HEK293T (cell line): Measurements from ENCODE around the gene SNAI3.

Experiments used
- CTCF ChIA-PET: fragments of 350-600 bp; formaldehyde crosslinking; extraction: SDS; loops from one replicate; lab custom pipeline; 2021; ENCODE audit warnings: antibody characterized with exemption, inconsistent platforms; lab: Yijun Ruan, JAX
- POLR2A ChIA-PET: fragments of 350-600 bp; formaldehyde crosslinking; extraction: SDS; loops from one replicate; lab custom pipeline; 2020; ENCODE audit warnings: antibody characterized with exemption, inconsistent platforms; lab: Yijun Ruan, JAX
- DNase-seq: peaks from one replicate; pipeline ENCODE4 v3.0.0; 2012; ENCODE audit warnings: mixed read lengths; ENCODE audit errors: extremely low spot score
- ARNT ChIP-seq: fragments of 450-650 bp; IDR thresholded peaks from 2 replicates; pipeline ENCODE4 v1.6.1; 2017; ENCODE audit warnings: mild to moderate bottlenecking
- BHLHE40 ChIP-seq: fragments of 450-650 bp; IDR thresholded peaks from 2 replicates; pipeline ENCODE4 v1.6.1; 2016; ENCODE audit warnings: mild to moderate bottlenecking, moderate library complexity, borderline replicate concordance
- CTBP1 ChIP-seq: fragments of 450-650 bp; IDR thresholded peaks from 2 replicates; pipeline ENCODE4 v1.6.1; 2016; ENCODE audit warnings: borderline replicate concordance
- ELF4 ChIP-seq: fragments of 450-650 bp; IDR thresholded peaks from 2 replicates; pipeline ENCODE4 v1.6.1; 2017; ENCODE audit warnings: antibody characterized with exemption
- FOXA1 ChIP-seq: fragments of 450-650 bp; IDR thresholded peaks from 2 replicates; pipeline ENCODE4 v1.6.1; 2016; ENCODE audit warnings: mild to moderate bottlenecking
- FOXK2 ChIP-seq: fragments of 450-650 bp; IDR thresholded peaks from 2 replicates; pipeline ENCODE4 v1.6.1; 2016; ENCODE audit warnings: mild to moderate bottlenecking
- FOXM1 ChIP-seq: fragments of 450-650 bp; IDR thresholded peaks from 2 replicates; pipeline ENCODE4 v1.6.1; 2017; ENCODE audit warnings: mild to moderate bottlenecking, borderline replicate concordance
- HDGF ChIP-seq: fragments of 450-650 bp; IDR thresholded peaks from 2 replicates; pipeline ENCODE4 v1.6.1; 2017; ENCODE audit warnings: antibody characterized with exemption, borderline replicate concordance
- L3MBTL2 ChIP-seq: fragments of 450-650 bp; conservative IDR thresholded peaks from 2 replicates; pipeline ENCODE4 v1.6.1; 2016; ENCODE audit warnings: mild to moderate bottlenecking
- LEF1 ChIP-seq: fragments of 450-650 bp; IDR thresholded peaks from 2 replicates; pipeline ENCODE4 v1.6.1; 2017; ENCODE audit warnings: mild to moderate bottlenecking, borderline replicate concordance
- NFRKB ChIP-seq: fragments of 450-650 bp; IDR thresholded peaks from 2 replicates; pipeline ENCODE4 v1.6.1; 2016; ENCODE audit warnings: mild to moderate bottlenecking, moderate library complexity
- SP1 ChIP-seq: fragments of 450-650 bp; IDR thresholded peaks from 2 replicates; pipeline ENCODE4 v1.6.1; 2017
- SUZ12 ChIP-seq: fragments of 450-650 bp; IDR thresholded peaks from 2 replicates; pipeline ENCODE4 v1.6.1; 2016; ENCODE audit warnings: mild to moderate bottlenecking
- TARDBP ChIP-seq: fragments of 450-650 bp; IDR thresholded peaks from 2 replicates; pipeline ENCODE4 v1.6.1; 2016
- ZNF384 ChIP-seq: fragments of 450-650 bp; IDR thresholded peaks from 2 replicates; pipeline ENCODE4 v1.6.1; 2016
- TF ChIP-seq, protein P1 (sequence below): fragments of 450-650 bp; IDR thresholded peaks from 2 replicates; pipeline ENCODE4 v1.6.1; 2016

SNAI3 gene

DNA sequence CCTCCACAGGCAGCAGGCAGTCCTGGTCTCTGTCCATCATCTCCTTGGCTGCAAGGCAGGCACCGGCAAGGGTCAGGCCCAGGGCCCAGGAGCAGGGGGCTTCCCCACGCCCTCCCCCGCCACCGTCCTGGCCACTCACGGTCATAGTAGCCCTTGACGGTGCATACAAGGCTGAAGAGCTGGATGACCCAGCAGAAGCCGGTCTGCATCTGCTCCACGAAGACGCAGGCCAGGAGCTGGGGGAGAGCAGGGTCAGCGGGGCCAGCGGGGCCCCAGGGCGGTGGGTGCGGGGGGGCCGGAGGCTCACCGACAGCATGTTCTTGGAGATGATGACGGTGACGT, 40.1 kb upstream of the SNAI3 start:
- CTCF ChIA-PET: no interaction called here
- POLR2A ChIA-PET: no interaction called here
- no peak for TF ChIP-seq ELF4
- TF ChIP-seq HDGF: no peak
- DNase-seq: no peak

DNA sequence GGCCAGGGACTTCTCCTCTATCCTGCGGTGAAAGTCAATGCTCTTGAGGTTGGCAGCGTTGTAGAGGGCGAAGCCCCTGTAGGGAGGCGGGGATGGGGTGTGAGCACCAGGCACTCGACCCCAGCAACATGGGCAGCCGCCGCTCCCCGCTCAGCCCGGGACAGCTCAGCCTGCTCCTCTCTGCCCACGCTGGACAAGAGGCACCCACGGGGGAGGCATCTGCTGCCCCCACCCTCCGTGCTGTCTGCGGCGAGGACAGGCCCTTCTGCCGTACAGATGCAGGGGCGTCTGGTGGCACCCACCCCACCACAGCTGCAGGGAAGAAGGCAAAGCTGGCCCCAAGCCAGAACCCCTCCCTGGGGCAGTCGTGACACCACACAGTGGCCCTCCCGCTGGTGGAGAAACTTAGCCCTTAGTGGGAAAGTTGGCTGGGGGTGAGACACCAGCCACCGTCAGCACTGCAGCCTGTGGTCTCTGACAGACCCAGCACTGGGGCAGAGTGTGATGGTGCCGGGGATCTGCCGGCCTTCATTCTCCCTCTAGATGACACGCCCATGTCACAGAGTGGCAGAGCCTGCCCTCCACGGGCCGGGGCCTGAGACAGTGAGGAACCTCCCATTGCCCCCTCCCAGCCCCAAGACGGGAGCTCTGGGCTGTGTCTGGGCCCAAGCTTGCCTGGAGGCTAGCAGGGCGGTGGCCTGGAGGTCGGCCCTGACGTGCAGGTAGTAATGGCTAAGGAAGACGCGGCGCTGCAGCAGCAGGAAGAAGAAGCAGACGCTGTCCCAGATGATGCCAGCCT, 39.5 kb upstream of the SNAI3 start:
- ChIA-PET POLR2A (no interaction called here), CTCF (no interaction called here)
- no peak for DNase-seq
- TF ChIP-seq LEF1 (no peak), L3MBTL2 (no peak)

DNA sequence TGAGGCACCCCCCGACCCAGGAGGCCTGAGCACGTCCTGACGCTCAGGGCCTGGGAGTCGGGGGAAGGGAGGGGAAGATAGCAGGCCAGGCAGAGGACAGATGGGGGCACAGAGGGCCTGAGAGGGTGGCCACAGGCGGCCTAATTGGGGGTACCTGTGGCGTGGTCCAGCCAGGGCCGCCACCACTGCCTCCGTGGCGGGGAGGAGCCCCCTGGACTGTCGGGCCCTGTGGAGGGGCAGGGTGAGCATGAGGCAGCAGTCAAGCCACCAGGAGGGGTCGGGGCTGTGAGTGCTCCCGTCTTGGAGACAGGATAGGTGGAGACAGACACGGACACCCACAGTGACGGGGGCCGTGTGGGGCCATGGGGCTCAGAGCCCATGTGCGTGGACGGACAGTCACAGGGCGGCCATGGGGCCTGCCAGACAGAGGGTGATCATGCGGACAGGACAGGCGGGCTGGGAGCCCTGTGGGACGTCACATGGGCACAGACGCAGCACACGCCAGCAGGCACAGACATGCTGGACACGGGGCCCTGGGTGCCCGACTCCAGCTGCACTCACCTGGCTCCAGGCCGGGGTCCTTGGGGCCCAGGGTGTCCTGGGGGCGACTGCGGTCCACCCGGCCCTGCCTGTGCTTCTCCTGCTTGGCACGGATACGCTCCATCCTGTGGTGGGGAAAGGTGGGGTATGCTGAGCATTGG, 38.7 kb upstream of the SNAI3 start:
- CTCF ChIA-PET: no interaction called here

DNA sequence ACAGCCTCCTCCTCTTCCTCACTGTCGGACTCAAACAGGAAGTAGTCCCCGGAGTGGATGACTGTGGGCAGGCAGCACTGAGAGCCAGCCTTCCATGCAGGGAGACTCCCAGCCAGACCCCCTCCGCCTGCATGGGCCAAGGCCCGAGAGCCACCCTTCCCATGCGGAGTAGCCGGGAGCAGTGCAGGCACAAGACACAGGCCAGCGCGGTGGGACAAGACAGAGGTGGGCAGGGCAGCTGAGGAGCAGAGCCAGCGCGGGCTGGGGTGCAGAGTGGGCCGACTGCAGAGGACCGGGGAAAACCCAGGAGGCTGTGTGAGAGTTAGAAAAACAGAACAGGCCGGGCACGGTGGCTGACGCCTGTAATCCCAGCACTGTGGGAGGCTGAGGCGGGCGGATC, 37.6 kb upstream of the SNAI3 start:
- no peak for DNase-seq
- no peak for TF ChIP-seq ARNT
- TF ChIP-seq SP1: no peak
- no peak for TF ChIP-seq FOXA1
- TF ChIP-seq NFRKB: no peak
- TF ChIP-seq ELF4: no peak
- TF ChIP-seq FOXM1: no peak
- TF ChIP-seq ZNF384: no peak
- no peak for TF ChIP-seq BHLHE40
- TF ChIP-seq CTBP1: no peak
- TF ChIP-seq TARDBP: no peak
- TF ChIP-seq FOXK2: no peak
- TF ChIP-seq LEF1: no peak
- no peak for TF ChIP-seq SUZ12
- TF ChIP-seq, protein P1, sequence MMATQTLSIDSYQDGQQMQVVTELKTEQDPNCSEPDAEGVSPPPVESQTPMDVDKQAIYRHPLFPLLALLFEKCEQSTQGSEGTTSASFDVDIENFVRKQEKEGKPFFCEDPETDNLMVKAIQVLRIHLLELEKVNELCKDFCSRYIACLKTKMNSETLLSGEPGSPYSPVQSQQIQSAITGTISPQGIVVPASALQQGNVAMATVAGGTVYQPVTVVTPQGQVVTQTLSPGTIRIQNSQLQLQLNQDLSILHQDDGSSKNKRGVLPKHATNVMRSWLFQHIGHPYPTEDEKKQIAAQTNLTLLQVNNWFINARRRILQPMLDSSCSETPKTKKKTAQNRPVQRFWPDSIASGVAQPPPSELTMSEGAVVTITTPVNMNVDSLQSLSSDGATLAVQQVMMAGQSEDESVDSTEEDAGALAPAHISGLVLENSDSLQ: no peak
- no peak for TF ChIP-seq L3MBTL2
- TF ChIP-seq HDGF: no peak
- ChIA-PET POLR2A (no interaction called here), CTCF (no interaction called here)

More for the DNA sequence above, 38.7 kb upstream of the SNAI3 start:
- POLR2A ChIA-PET: no interaction called here
- no peak for DNase-seq
- no peak for TF ChIP-seq NFRKB
- TF ChIP-seq, protein P1: no peak
- no peak for TF ChIP-seq SUZ12
- TF ChIP-seq FOXM1: no peak
- no peak for TF ChIP-seq TARDBP
- TF ChIP-seq L3MBTL2: no peak
- no peak for TF ChIP-seq CTBP1
- no peak for TF ChIP-seq ZNF384
- no peak for TF ChIP-seq ELF4
- TF ChIP-seq LEF1: no peak
- TF ChIP-seq ARNT: no peak
- no peak for TF ChIP-seq FOXA1
- no peak for TF ChIP-seq FOXK2
- TF ChIP-seq BHLHE40: no peak
- TF ChIP-seq HDGF: no peak
- no peak for TF ChIP-seq SP1

DNA sequence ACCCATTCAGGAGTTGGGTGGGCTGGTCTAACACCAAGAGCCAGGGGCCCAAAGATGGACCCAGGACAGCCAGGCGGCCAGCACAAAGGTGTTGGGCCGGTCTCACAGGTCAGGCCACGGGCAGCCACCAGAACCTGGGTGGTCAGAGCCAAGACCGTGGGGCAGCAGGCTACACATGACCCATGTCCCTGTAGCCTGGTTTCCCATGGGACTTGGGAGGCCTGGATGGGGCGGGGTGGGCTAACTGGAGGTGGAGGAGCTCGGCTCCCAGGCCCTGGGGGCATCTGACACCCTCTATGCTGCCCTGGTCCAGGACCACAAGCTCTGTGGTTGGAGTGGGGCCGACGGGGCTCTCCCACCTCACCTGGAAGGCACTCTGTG, 37.2 kb upstream of the SNAI3 start:
- TF ChIP-seq, protein P1: no peak
- no peak for TF ChIP-seq ZNF384
- TF ChIP-seq TARDBP: no peak
- TF ChIP-seq HDGF: no peak
- no peak for TF ChIP-seq ELF4
- TF ChIP-seq FOXA1: no peak
- no peak for TF ChIP-seq SP1
- TF ChIP-seq FOXM1: no peak
- no peak for TF ChIP-seq L3MBTL2
- no peak for TF ChIP-seq NFRKB
- no peak for TF ChIP-seq FOXK2
- no peak for TF ChIP-seq LEF1
- TF ChIP-seq CTBP1: no peak
- TF ChIP-seq SUZ12: no peak
- no peak for DNase-seq
- ChIA-PET POLR2A (no interaction called here), CTCF (no interaction called here)

DNA sequence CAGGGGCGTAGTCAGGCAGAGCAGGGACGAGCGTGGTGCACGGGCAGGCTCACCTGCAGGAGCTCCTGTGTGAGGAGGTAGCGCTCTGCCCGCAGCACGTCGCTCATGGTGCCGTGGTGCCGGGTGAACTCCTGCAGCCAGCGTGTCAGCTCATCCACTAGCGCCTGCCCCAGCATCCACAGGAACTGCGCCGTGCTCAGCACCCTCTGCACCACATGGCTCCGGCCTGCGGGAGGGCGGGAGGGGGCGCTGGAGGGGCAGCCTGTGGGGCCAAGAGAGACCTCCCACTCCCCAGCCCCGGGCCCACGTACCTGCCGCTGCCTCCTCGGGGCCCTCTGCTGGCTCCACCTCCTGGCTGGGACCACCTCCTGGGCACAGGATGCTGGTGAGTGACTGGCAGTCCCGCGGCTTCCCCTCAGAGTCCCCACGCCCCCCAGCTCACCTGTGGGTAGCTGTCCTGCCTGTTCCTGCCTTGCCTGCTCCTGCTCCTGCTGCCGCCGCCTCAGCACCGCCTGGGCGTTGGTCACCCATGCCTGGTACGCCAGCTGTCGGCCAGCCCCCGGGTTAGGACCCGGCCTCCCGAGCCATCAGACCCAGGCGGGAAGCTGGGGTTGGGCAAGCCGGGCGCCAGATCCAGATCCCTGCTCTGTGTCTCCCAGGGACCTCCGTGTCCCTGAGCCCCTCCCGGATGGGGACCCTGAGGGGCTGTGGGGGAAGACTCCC, 36.6 kb upstream of the SNAI3 start:
- DNase-seq: no peak
- TF ChIP-seq HDGF (no peak), NFRKB (no peak), CTBP1 (no peak), FOXM1 (no peak), FOXA1 (no peak), LEF1 (no peak), BHLHE40 (no peak), SP1 (no peak), FOXK2 (no peak), ELF4 (no peak), ZNF384 (no peak), TARDBP (no peak)
- TF ChIP-seq, protein P1: no peak
- ChIA-PET POLR2A (no interaction called here), CTCF (no interaction called here)
